AG04449 (cell line): ENCODE measurements around the gene REPIN1.

Source experiments
- CTCF ChIA-PET: fragments of 350-600 bp; formaldehyde crosslinking; extraction: SDS; loops from one replicate; lab custom pipeline; 2021; ENCODE audit warnings: antibody characterized with exemption; lab: Yijun Ruan, JAX
- POLR2A ChIA-PET: fragments of 400-600, 350-600 bp; formaldehyde crosslinking; extraction: SDS; loops from one replicate; lab custom pipeline; 2020; ENCODE audit warnings: antibody characterized with exemption, inconsistent platforms; lab: Yijun Ruan, JAX
- DNase-seq: peaks from one replicate; pipeline ENCODE4 v3.0.0-alpha.2; 2010; ENCODE audit warnings: low read depth, low spot score
- H3K4me3 ChIP-seq: 2 replicates; pipeline ENCODE4 v1.5.1; 2011; ENCODE audit warnings: low read depth, mild to moderate bottlenecking, control low read depth, low read length
- CTCF ChIP-seq: IDR thresholded peaks from one replicate; pipeline ENCODE4 v1.5.1; 2011; ENCODE audit warnings: mild to moderate bottlenecking, moderate library complexity, low read length, control low read depth, inconsistent platforms; ENCODE audit not compliant: insufficient read depth; ENCODE audit errors: missing control alignments

REPIN1 gene

GRCh38 chr7:150357270-150357669 is 11.4 kb upstream of the REPIN1 start:
- no peak overlapping the region for H3K4me3 ChIP-seq
- ChIA-PET CTCF (interaction anchor here (0.7 to 4.1 kb wide), 10 partner anchors 10 to 90 kb away, joined by 3 to 39 read pairs (median 6); partner anchors contain the start of gene REPIN1), POLR2A (no interaction called here)
- no peak for DNase-seq
- TF ChIP-seq CTCF: no peak

- H3K4me3 ChIP-seq: no peak overlapping the region
- ChIA-PET POLR2A (no interaction called here), CTCF (interaction anchor here (0.9 to 4.1 kb wide), 4 partner anchors 14 to 61 kb away, joined by 3 to 39 read pairs (median 6); a partner anchor contains a TSS)
- DNase-seq: no peak
- TF ChIP-seq CTCF: no peak
Observed at GRCh38 chr7:150357771-150358427, 10.7 kb upstream of the REPIN1 start.

- DNase-seq: no peak
- H3K4me3 ChIP-seq: no peak overlapping the region
- TF ChIP-seq CTCF: no peak
- ChIA-PET CTCF (interaction anchor here (4.1 kb wide), 1 partner anchor 49 kb away, joined by 39 read pairs; a partner anchor contains a TSS), POLR2A (no interaction called here)
Observed at GRCh38 chr7:150358433-150358832, 10.2 kb upstream of the REPIN1 start.

- TF ChIP-seq CTCF: no peak
- DNase-seq: no peak
- H3K4me3 ChIP-seq: no peak overlapping the region
- ChIA-PET POLR2A (no interaction called here), CTCF (interaction anchor here (4.1 kb wide), 1 partner anchor 49 kb away, joined by 39 read pairs; a partner anchor contains a TSS)
Observed at GRCh38 chr7:150358988-150359621, 9.5 kb upstream of the REPIN1 start.

- no peak overlapping the region for H3K4me3 ChIP-seq
- TF ChIP-seq CTCF: no peak
- ChIA-PET CTCF (no interaction called here), POLR2A (no interaction called here)
- no peak for DNase-seq
Observed at GRCh38 chr7:150359622-150360362, 8.8 kb upstream of the REPIN1 start.
